ENCODE measurements around the gene TRAF1.

GRCh38 chr9:120974921-120975320, 48.3 kb upstream of the TRAF1 start:
- TF ChIP-seq, protein P1, sequence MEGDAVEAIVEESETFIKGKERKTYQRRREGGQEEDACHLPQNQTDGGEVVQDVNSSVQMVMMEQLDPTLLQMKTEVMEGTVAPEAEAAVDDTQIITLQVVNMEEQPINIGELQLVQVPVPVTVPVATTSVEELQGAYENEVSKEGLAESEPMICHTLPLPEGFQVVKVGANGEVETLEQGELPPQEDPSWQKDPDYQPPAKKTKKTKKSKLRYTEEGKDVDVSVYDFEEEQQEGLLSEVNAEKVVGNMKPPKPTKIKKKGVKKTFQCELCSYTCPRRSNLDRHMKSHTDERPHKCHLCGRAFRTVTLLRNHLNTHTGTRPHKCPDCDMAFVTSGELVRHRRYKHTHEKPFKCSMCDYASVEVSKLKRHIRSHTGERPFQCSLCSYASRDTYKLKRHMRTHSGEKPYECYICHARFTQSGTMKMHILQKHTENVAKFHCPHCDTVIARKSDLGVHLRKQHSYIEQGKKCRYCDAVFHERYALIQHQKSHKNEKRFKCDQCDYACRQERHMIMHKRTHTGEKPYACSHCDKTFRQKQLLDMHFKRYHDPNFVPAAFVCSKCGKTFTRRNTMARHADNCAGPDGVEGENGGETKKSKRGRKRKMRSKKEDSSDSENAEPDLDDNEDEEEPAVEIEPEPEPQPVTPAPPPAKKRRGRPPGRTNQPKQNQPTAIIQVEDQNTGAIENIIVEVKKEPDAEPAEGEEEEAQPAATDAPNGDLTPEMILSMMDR (IDR thresholded peaks at IDR 0.05; ENCODE audit: insufficient read depth, low read length, poor library complexity, severe bottlenecking): no peak
- TF ChIP-seq EZH2phosphoT487 (conservative IDR thresholded peaks at IDR 0.05; ENCODE audit: low read length): no peak

Data from SU-DHL-6 (cell line).